Measurements from ENCODE around the gene CCDC14.

The CCDC14 gene

DNA sequence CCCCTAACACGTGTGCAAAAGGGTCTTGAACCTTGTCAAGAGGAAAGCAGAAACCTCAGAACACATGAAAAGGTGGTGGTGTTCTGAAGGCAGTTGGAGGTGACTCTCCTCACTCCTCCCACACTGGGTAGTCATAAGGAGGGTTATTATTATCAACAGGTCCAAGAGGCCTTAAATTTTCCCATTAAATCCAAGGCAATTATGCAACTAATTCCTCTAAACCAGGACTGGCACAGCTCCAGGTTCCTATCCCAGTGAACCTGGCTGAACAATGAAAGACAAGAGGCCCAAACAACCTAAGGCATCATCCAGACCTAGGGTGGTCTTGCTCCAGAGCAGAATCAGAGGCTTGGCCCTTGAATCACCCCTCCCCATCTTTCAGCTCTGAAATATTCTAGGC, 91.9 kb downstream of the CCDC14 start:
- H3K4me3 ChIP-seq (replicated peaks; ENCODE audit: low read depth, low read length), result no peak overlapping the region
- no peak for DNase-seq (ENCODE audit: extremely low read depth, low read depth)
- no peak for TF ChIP-seq CTCF (IDR thresholded peaks at IDR 0.05; ENCODE audit: low read depth, low read length, missing control alignments)

- no peak for TF ChIP-seq CTCF (IDR thresholded peaks at IDR 0.05; ENCODE audit: low read depth, low read length, missing control alignments)
- H3K4me3 ChIP-seq (replicated peaks; ENCODE audit: low read depth, low read length), result no peak overlapping the region
- no peak for DNase-seq (ENCODE audit: extremely low read depth, low read depth)
These were observed 96.3 kb downstream of the CCDC14 start for GRCh38 chr3:123864706-123865105.

Measured in HFF-Myc (cell line).